OCI-LY1 (cell line): ENCODE data around the gene BBS2.

Experiments
- CTCF ChIP-seq: fragments of 200-600 bp; sonication (generic), shearing (Covaris generic); IDR thresholded peaks from 2 replicates; pipeline ENCODE4 v1.5.1; 2017; ENCODE audit warnings: mild to moderate bottlenecking, antibody characterized with exemption, low read length, moderate library complexity, mixed read lengths
- EZH2 ChIP-seq: fragments of 200-600 bp; sonication (generic), shearing (Covaris generic); IDR thresholded peaks from 2 replicates; pipeline ENCODE4 v1.8.0; 2017; ENCODE audit warnings: borderline replicate concordance, mixed run types, mild to moderate bottlenecking, antibody characterized with exemption, low read length, moderate library complexity, mixed read lengths

- TF ChIP-seq CTCF (no peak), EZH2 (no peak)
These were observed 12.9 kb upstream of the BBS2 start for GRCh38 chr16:56532714-56533113.
